ENCODE results near the gene TPSAB1. TPM values are rescaled to one million over a fixed set of nuclear protein-coding genes. Genes with fewer than 3 reads are reported as not detected.

The TPSAB1 gene
- total RNA-seq, 2 experiments from 2014 or later: not detected

Other genes starting within 250 kb of the TPSAB1 start
- not detected in 2 replicates for gene SSTR5, start 168.0 kb upstream of the TPSAB1 start, total RNA-seq (2014; rRNA removed; shearing (Covaris generic))
- not detected in 2 replicates for gene SSTR5, start 168.0 kb upstream of the TPSAB1 start, total RNA-seq (2022)
- not detected in 2 replicates for gene C1QTNF8, start 144.5 kb upstream of the TPSAB1 start, total RNA-seq (2014; rRNA removed; shearing (Covaris generic))
- gene C1QTNF8, start 144.5 kb upstream of the TPSAB1 start, total RNA-seq (2022): not detected in 2 replicates
- not detected in 2 replicates for gene CACNA1H, start 87.6 kb upstream of the TPSAB1 start, total RNA-seq (2014; rRNA removed; shearing (Covaris generic))
- gene CACNA1H, start 87.6 kb upstream of the TPSAB1 start, total RNA-seq (2022): not detected in 2 replicates
- gene TPSG1, start 15.4 kb upstream of the TPSAB1 start, total RNA-seq (2014; rRNA removed; shearing (Covaris generic)): not detected in 2 replicates
- not detected in 2 replicates for gene TPSG1, start 15.4 kb upstream of the TPSAB1 start, total RNA-seq (2022)
- gene TPSB2, start 10.5 kb upstream of the TPSAB1 start, total RNA-seq (2014; rRNA removed; shearing (Covaris generic)): not detected in 2 replicates
- not detected in 2 replicates for gene TPSB2, start 10.5 kb upstream of the TPSAB1 start, total RNA-seq (2022)
- gene TPSD1, start 15.4 kb downstream of the TPSAB1 start, total RNA-seq (2014; rRNA removed; shearing (Covaris generic)): not detected in 2 replicates
- not detected in 2 replicates for gene TPSD1, start 15.4 kb downstream of the TPSAB1 start, total RNA-seq (2022)
- gene UBE2I, start 68.9 kb downstream of the TPSAB1 start, total RNA-seq (2014; rRNA removed; shearing (Covaris generic)): 122 and 126 TPM in 2 replicates
- 323 and 349 TPM in 2 replicates for gene UBE2I, start 68.9 kb downstream of the TPSAB1 start, total RNA-seq (2022)
- 2.9 and 6.3 TPM in 2 replicates for gene BAIAP3, start 92.9 kb downstream of the TPSAB1 start, total RNA-seq (2014; rRNA removed; shearing (Covaris generic))
- 2.4 and 3.2 TPM in 2 replicates for gene BAIAP3, start 92.9 kb downstream of the TPSAB1 start, total RNA-seq (2022)
- 75.8 and 99.4 TPM in 2 replicates for gene TSR3, start 111.2 kb downstream of the TPSAB1 start, total RNA-seq (2014; rRNA removed; shearing (Covaris generic))
- 43.5 and 47.2 TPM in 2 replicates for gene TSR3, start 111.2 kb downstream of the TPSAB1 start, total RNA-seq (2022)
- 21.3 and 22.5 TPM in 2 replicates for gene GNPTG, start 111.2 kb downstream of the TPSAB1 start, total RNA-seq (2014; rRNA removed; shearing (Covaris generic))
- gene GNPTG, start 111.2 kb downstream of the TPSAB1 start, total RNA-seq (2022): 24.1 and 26.6 TPM in 2 replicates
- 22.3 and 31.0 TPM in 2 replicates for gene UNKL, start 174.0 kb downstream of the TPSAB1 start, total RNA-seq (2014; rRNA removed; shearing (Covaris generic))
- 33.7 and 61.3 TPM in 2 replicates for gene UNKL, start 174.0 kb downstream of the TPSAB1 start, total RNA-seq (2022)
- 23.2 and 36.4 TPM in 2 replicates for gene UQCC4, start 180.0 kb downstream of the TPSAB1 start, total RNA-seq (2014; rRNA removed; shearing (Covaris generic))
- 16.5 and 17.0 TPM in 2 replicates for gene UQCC4, start 180.0 kb downstream of the TPSAB1 start, total RNA-seq (2022)
- gene PERCC1, start 190.4 kb downstream of the TPSAB1 start, total RNA-seq (2014; rRNA removed; shearing (Covaris generic)): not detected in 2 replicates
- not detected in 2 replicates for gene PERCC1, start 190.4 kb downstream of the TPSAB1 start, total RNA-seq (2022)
- 0.46 and 0.85 TPM in 2 replicates for gene CCDC154, start 203.9 kb downstream of the TPSAB1 start, total RNA-seq (2014; rRNA removed; shearing (Covaris generic))
- 1.1 and 2.5 TPM in 2 replicates for gene CCDC154, start 203.9 kb downstream of the TPSAB1 start, total RNA-seq (2022)
- gene CLCN7, start 234.3 kb downstream of the TPSAB1 start, total RNA-seq (2014; rRNA removed; shearing (Covaris generic)): 29.6 and 31.1 TPM in 2 replicates
- gene CLCN7, start 234.3 kb downstream of the TPSAB1 start, total RNA-seq (2022): 60.3 and 62.4 TPM in 2 replicates
- not detected in 2 replicates for gene PTX4, start 248.2 kb downstream of the TPSAB1 start, total RNA-seq (2014; rRNA removed; shearing (Covaris generic))
- not detected in 2 replicates for gene PTX4, start 248.2 kb downstream of the TPSAB1 start, total RNA-seq (2022)

Data from OCI-LY7 (cell line).